HG02852 (cell line): ENCODE measurements around the gene ZNF469.

Source experiments
- ATAC-seq: cut with Tn5 transposase; IDR thresholded peaks from one replicate; pipeline ENCODE4 v1.9.1; 2021; ENCODE audit warnings: mild to moderate bottlenecking, moderate library complexity; ENCODE audit not compliant: unreplicated experiment

The ZNF469 gene

GRCh38 chr16:88426018-88426417 is 43.3 kb downstream of the ZNF469 start:
- no peak for ATAC-seq

- no peak for ATAC-seq
Measured at GRCh38 chr16:88427376-88427775, 44.6 kb downstream of the ZNF469 start.

- ATAC-seq = no peak
Measured at GRCh38 chr16:88428156-88428555, 45.4 kb downstream of the ZNF469 start.

- no peak for ATAC-seq
Measured at GRCh38 chr16:88428616-88429386, 46.0 kb downstream of the ZNF469 start.

- no peak for ATAC-seq
Measured at GRCh38 chr16:88429387-88430184, 46.8 kb downstream of the ZNF469 start.

- no peak for ATAC-seq
Measured at GRCh38 chr16:88430185-88430523, 47.4 kb downstream of the ZNF469 start.

GRCh38 chr16:88430524-88431446 is 48.0 kb downstream of the ZNF469 start:
- no peak for ATAC-seq

- no peak for ATAC-seq
Measured at GRCh38 chr16:88431651-88432050, 48.9 kb downstream of the ZNF469 start.

GRCh38 chr16:88432174-88432573 is 49.4 kb downstream of the ZNF469 start:
- no peak for ATAC-seq
